Smooth muscle cell (in vitro differentiated cells): ENCODE data around the gene CMSS1. TPM values are rescaled to one million over a fixed set of nuclear protein-coding genes. Genes with fewer than 3 reads are reported as not detected.

Source experiments
- DNase-seq: peaks from one replicate; lab custom pipeline; 2025; ENCODE audit not compliant: unreplicated experiment; lab: John Stamatoyannopoulos, UW
- H2AFZ ChIP-seq: fragments of 200-600 bp; sonication (generic); 2 replicates; pipeline ENCODE4 v1.6.0; 2016; ENCODE audit warnings: antibody characterized with exemption, low read depth, mild to moderate bottlenecking
- H3F3A ChIP-seq: fragments of 200-600 bp; sonication (generic); 2 replicates; pipeline ENCODE4 v1.6.0; 2017; ENCODE audit warnings: antibody characterized with exemption, low read depth
- H3K27ac ChIP-seq: fragments of 200-600 bp; sonication (generic); 2 replicates; pipeline ENCODE4 v1.5.1; 2016; ENCODE audit warnings: low read depth, mild to moderate bottlenecking
- H3K27me3 ChIP-seq: fragments of 200-600 bp; sonication (generic); 2 replicates; pipeline ENCODE4 v1.6.1; 2016; ENCODE audit warnings: low read depth, mild to moderate bottlenecking
- H3K36me3 ChIP-seq: fragments of 200-600 bp; sonication (generic); 2 replicates; pipeline ENCODE4 v1.5.1; 2016; ENCODE audit warnings: low read depth
- H3K4me1 ChIP-seq: fragments of 200-600 bp; sonication (generic); 2 replicates; pipeline ENCODE4 v1.5.1; 2016; ENCODE audit warnings: low read depth
- H3K4me2 ChIP-seq: fragments of 200-600 bp; sonication (generic); 2 replicates; pipeline ENCODE4 v1.6.0; 2016; ENCODE audit warnings: mild to moderate bottlenecking
- H3K4me3 ChIP-seq: fragments of 200-600 bp; sonication (generic); 2 replicates; pipeline ENCODE4 v1.5.1; 2016; ENCODE audit warnings: mild to moderate bottlenecking
- H3K79me2 ChIP-seq: fragments of 200-600 bp; sonication (generic); 2 replicates; pipeline ENCODE4 v1.6.0; 2016; ENCODE audit warnings: low read depth, mild to moderate bottlenecking
- H3K9ac ChIP-seq: fragments of 200-600 bp; sonication (generic); 2 replicates; pipeline ENCODE4 v1.6.0; 2016; ENCODE audit warnings: low read depth
- H3K9me3 ChIP-seq: fragments of 200-600 bp; sonication (generic); replicated peaks from 2 replicates; pipeline ENCODE4 v1.5.1; 2016; ENCODE audit warnings: low read depth
- H4K20me1 ChIP-seq: fragments of 200-600 bp; sonication (generic); 2 replicates; pipeline ENCODE4 v1.6.0; 2016; ENCODE audit warnings: low read depth
- WGBS: methylation state at CpG from one replicate; pipeline ENCODE4 v1.1.7; 2016; ENCODE audit warnings: low lambda C conversion rate; 5-methylcytosine and 5-hydroxymethylcytosine counted together
- polyA plus RNA-seq: library from polyadenylated mRNA; unstranded; fragments of >200 nt; fragmentation: Nextera tagmentation; extraction: Ambion mirVana; gene quantifications from 2 replicates; pipeline ENCODE4 v1.2.1, GENCODE V29; 2016
- total RNA-seq: library from RNA; depleted of rRNA; stranded (reverse); fragments of >200 nt; gene quantifications from 2 replicates; pipeline ENCODE4 v1.2.3, GENCODE V29; 2014
- TF ChIP-seq, protein P1 (sequence below): fragments of 200-600 bp; sonication (generic); IDR thresholded peaks from 2 replicates; pipeline ENCODE4 v1.5.1; 2017; ENCODE audit warnings: borderline replicate concordance, mild to moderate bottlenecking, antibody characterized with exemption; ENCODE audit not compliant: insufficient read depth, poor library complexity, severe bottlenecking

CMSS1 gene
- total and polyA plus RNA-seq, 2 experiments from 2014 or later, result 19.2 to 24.1 TPM

DNA sequence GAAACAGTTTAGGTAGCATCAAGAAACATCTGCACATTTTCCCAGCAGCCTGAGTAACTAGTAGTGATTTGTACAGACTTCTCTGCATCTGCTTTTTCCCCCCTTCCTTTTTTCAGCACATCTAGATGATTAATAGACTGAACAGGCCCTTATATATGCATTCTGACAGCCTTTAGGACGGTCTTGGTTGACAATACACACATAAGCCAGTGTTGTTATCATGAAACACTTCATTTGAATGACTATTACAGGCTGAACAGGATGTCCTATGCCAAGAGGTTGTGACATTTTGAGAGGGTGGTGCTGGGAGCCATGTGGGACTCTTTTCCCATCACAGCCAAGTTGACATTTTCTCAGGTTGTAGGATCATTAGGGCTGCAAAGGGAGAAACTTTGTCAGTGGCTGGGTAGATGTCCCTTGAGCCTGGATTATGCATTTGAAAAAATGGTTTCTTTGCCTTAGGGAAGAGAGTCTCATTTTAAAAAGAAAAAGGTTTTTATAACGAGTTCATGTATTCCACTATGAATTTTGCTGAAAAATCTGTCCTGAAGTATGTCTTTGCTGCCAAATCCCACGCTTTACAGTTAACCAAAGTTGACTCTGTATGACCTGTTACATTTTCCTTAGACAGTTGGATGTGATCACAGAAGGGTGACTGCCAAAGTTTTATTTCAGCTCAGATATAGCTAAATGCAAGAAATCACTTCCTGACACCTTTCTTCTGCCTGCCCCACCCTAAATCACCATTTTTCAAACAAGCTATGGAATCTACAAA is 223.0 kb downstream of the CMSS1 start:
- peak overlapping the region; percentile 68 for H3K4me2 ChIP-seq
- no peaks in the 10 kb centered on the region for H3K36me3 ChIP-seq
- 62% methylated on average over 3 of the region's 3 CpGs for WGBS
- H4K20me1 ChIP-seq, result no peaks in the 10 kb centered on the region
- H3K9ac ChIP-seq, result peak overlapping the region; percentile 72
- no peak overlapping the region for H2AFZ ChIP-seq
- no peaks in the 10 kb centered on the region for H3K27me3 ChIP-seq
- DNase-seq, result no peak
- H3K4me1 ChIP-seq, result peaks cover 16% of the 10 kb centered on the region
- H3K4me3 ChIP-seq, result no peak overlapping the region
- H3F3A ChIP-seq, result peaks cover 25% of the 10 kb centered on the region
- H3K27ac ChIP-seq, result peak overlapping the region; percentile 98
- TF ChIP-seq, protein P1, sequence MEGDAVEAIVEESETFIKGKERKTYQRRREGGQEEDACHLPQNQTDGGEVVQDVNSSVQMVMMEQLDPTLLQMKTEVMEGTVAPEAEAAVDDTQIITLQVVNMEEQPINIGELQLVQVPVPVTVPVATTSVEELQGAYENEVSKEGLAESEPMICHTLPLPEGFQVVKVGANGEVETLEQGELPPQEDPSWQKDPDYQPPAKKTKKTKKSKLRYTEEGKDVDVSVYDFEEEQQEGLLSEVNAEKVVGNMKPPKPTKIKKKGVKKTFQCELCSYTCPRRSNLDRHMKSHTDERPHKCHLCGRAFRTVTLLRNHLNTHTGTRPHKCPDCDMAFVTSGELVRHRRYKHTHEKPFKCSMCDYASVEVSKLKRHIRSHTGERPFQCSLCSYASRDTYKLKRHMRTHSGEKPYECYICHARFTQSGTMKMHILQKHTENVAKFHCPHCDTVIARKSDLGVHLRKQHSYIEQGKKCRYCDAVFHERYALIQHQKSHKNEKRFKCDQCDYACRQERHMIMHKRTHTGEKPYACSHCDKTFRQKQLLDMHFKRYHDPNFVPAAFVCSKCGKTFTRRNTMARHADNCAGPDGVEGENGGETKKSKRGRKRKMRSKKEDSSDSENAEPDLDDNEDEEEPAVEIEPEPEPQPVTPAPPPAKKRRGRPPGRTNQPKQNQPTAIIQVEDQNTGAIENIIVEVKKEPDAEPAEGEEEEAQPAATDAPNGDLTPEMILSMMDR, result no peak
- no peaks in the 10 kb centered on the region for H3K9me3 ChIP-seq
- no peaks in the 10 kb centered on the region for H3K79me2 ChIP-seq

DNA sequence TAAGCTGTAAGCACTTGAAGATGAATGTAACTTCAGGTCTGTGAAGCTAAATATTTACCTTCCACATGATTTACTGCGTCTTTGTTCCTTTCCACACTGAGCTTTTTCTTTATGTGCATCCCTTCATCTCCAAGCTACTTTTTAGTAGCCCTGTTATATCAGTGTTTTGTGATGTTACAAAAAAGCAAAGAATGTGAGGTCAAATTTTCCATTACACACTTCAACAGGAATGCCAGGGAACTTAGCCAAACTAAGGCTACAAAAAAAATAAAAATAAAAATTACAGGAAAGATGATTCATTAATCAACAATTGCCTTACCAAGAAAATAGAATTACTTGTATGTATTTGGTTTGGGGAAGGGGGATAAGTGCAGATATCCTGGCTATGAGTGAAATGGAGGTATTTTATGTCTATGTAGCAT is 223.7 kb downstream of the CMSS1 start:
- no peaks in the 10 kb centered on the region for H3K27me3 ChIP-seq
- WGBS, result 55% methylated on average over 1 of the region's 1 CpG
- DNase-seq, result no peak

DNA sequence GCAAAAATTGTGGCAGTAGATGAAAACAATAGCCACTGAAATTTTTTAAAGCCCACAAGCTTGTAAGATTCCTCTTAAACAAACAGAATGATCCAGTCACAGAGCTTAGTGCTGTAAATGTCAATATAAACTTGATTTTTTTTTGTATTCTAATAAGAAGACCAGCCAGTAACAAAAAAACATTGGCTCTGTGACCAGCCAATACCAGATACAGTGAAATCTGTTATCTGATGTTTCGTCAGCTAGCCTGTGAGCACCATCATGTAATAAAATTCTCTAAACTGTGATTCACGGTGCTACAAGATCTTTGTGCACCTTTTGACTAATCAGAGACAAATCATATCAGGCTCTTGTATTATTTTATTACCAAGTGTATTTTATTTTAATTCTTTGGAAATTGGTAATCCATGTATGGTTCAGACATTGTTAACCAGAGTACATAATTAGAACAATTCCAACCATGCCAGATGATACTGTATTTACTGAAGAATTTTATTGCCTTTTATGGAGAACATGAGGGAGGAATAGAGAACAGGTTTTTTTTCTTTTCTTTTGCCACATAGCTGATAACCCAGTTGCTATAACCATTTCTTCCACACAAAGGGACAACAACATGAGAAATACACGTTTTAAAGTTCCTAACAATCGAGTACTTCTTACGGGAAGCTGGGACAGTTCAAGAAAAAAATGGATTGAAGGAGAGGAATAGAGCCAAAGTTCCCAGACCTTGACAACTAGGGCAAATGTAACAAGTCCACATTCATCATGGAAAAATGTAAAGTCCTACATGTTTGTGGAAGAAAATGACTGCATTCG is 224.7 kb downstream of the CMSS1 start:
- TF ChIP-seq, protein P1, result no peak
- Histone ChIP-seq H3K36me3 (no peaks in the 10 kb centered on the region), H3K4me3 (no peak overlapping the region), H3K79me2 (no peaks in the 10 kb centered on the region), H3K9ac (peak overlapping the region; percentile 83), H3K4me2 (peak overlapping the region; percentile 68), H2AFZ (no peak overlapping the region), H3K4me1 (peaks cover 29% of the 10 kb centered on the region), H3F3A (peaks cover 39% of the 10 kb centered on the region), H4K20me1 (no peaks in the 10 kb centered on the region), H3K9me3 (no peaks in the 10 kb centered on the region), H3K27ac (peak overlapping the region; percentile 98), H3K27me3 (no peaks in the 10 kb centered on the region)
- WGBS, result 33% methylated on average over 6 of the region's 6 CpGs
- DNase-seq, result no peak

More for the DNA sequence above, 223.7 kb downstream of the CMSS1 start:
- H3K9me3 ChIP-seq, result no peaks in the 10 kb centered on the region
- H3K4me3 ChIP-seq, result no peak overlapping the region
- H3F3A ChIP-seq, result peaks cover 31% of the 10 kb centered on the region
- H3K36me3 ChIP-seq, result no peaks in the 10 kb centered on the region
- no peaks in the 10 kb centered on the region for H3K79me2 ChIP-seq
- no peak overlapping the region for H2AFZ ChIP-seq
- TF ChIP-seq, protein P1, result no peak
- peak overlapping the region; percentile 98 for H3K27ac ChIP-seq
- H3K4me2 ChIP-seq, result peak overlapping the region; percentile 68
- peak overlapping the region; percentile 83 for H3K9ac ChIP-seq
- peaks cover 20% of the 10 kb centered on the region for H3K4me1 ChIP-seq
- no peaks in the 10 kb centered on the region for H4K20me1 ChIP-seq
